Heart left ventricle (tissue), 16 donors: ENCODE results near the gene PACSIN1. TPM values are rescaled to one million over a fixed set of nuclear protein-coding genes. Genes with fewer than 3 reads are reported as not detected.

Experiments
- ATAC-seq, 4 donors: fragments of 200-7000 bp; cut with Tn5 transposase; one replicate each; pipeline ENCODE4 v1.9.1; 2020 to 2022; ENCODE audit warnings: moderate library complexity in 4 of 4, mild to moderate bottlenecking in 3 of 4, moderate number of reproducible peaks in 1 of 4
- DNase-seq, 5 donors: peaks; one replicate each; pipeline ENCODE4 v3.0.0-alpha.2; 2020
- H3K27ac ChIP-seq, 12 donors: fragments of 200-600 bp; sonication (generic) in 4 of 12; one replicate each; pipeline versions ENCODE4 v1.5.0 to v1.8.0; 2016 to 2022; ENCODE audit warnings: mild to moderate bottlenecking in 2 of 12
- H3K27me3 ChIP-seq, 9 donors: fragments of 200-600 bp; sonication (generic) in 2 of 9; one replicate each; pipeline versions ENCODE4 v1.5.1 to v1.8.0; 2016 to 2022; ENCODE audit warnings: mild to moderate bottlenecking in 3 of 9
- H3K36me3 ChIP-seq, 9 donors: fragments of 200-600 bp; sonication (generic) in 2 of 9; one replicate each; pipeline versions ENCODE4 v1.5.0 to v1.8.0; 2018 to 2022; ENCODE audit warnings: mild to moderate bottlenecking in 2 of 9
- H3K4me1 ChIP-seq, 12 donors: fragments of 200-600 bp; sonication (generic) in 4 of 12; one replicate each; pipeline versions ENCODE4 v1.5.0 to v1.8.0; 2016 to 2022; ENCODE audit warnings: mild to moderate bottlenecking in 3 of 12
- H3K4me3 ChIP-seq, 12 donors: fragments of 200-600 bp; sonication (generic) in 4 of 12; one replicate each; pipeline versions ENCODE4 v1.5.0 to v1.8.0; 2017 to 2022; ENCODE audit warnings: mild to moderate bottlenecking in 9 of 12, moderate library complexity in 4 of 12
- H3K9me3 ChIP-seq, 12 donors: fragments of 200-600 bp; sonication (generic) in 4 of 12; one replicate each; pipeline versions ENCODE4 v1.5.0 to v1.8.0; 2016 to 2022; ENCODE audit warnings: mild to moderate bottlenecking in 1 of 12
- CTCF ChIP-seq, 12 donors: fragments of 200-600 bp; sonication (generic) in 4 of 12; IDR thresholded peaks; one replicate each; pipeline versions ENCODE4 v1.5.0 to v1.8.0; 2018 to 2022; ENCODE audit warnings: antibody characterized with exemption in 12 of 12, mild to moderate bottlenecking in 5 of 12
- POLR2A ChIP-seq, 2 donors: fragments of 450-650 bp; IDR thresholded peaks; one replicate each; pipeline ENCODE4 v1.6.1; 2017; ENCODE audit warnings: antibody characterized with exemption in 2 of 2, mild to moderate bottlenecking in 2 of 2, moderate library complexity in 2 of 2
- WGBS, 4 donors: extraction: QIAGEN DNeasy Blood & Tissue Kit in 2 of 4; methylation state at CpG; one replicate each; pipeline versions ENCODE4 v1.1.5 to v1.1.7; 2013 to 2018; 5-methylcytosine and 5-hydroxymethylcytosine counted together
- intact Hi-C, 10 donors: fragments of 100-400 bp; cut with DNase I; formaldehyde crosslinking; loops; one replicate each; pipeline versions ENCODE4 v1.11.1 to v1.14.2; 2022
- polyA plus RNA-seq, 2 donors: library from polyadenylated mRNA; stranded (reverse); fragments of 200-250 nt; gene quantifications; one replicate each; pipeline ENCODE4 v1.2.3, GENCODE V29; 2013
- total RNA-seq, 9 donors: library from RNA; depleted of rRNA in 2 of 9; stranded (reverse); fragments of >200 nt in 2 of 9; fragmentation: NEBNext Ultra II Directional in 3 of 9; extraction: Animal tissue kit (Norgen Biotek cat#: 25700) in 3 of 9; gene quantifications; one replicate each; pipeline versions ENCODE4 v1.1.0 to v1.2.4, GENCODE V29; 2016 to 2023
- donor health status: ischemic (EF 13 %, LVEDD 7.1; RV severe dilation, severe dysfunction).
- donor health status: healthy with polysubstance abuse.
- donor health status: DM: no; HTN: yes; CAD: no.
- donor health status: DM: no; HTN: no; CAD: no.
- donor health status: ischemic (EF 25% LVEDD 6.9; RV normal size, moderate dysfunction).
- donor health status: ischemic (EF 25% LVEDD 5.7; RV mildly dilated, moderate dysfunction).
- donor health status: healthy.
- donor health status: DM: yes; HTN: yes; CAD: no.
- donor health status: ischemic (EF 35%, LVEDD 5.7; RV mildly dilated, moderate dysfunction).
- donor health status: nonischemic (EF 11% LVEDD 7.7; RV severe dilation, severe dysfunction).
- donor health status: DM: yes; HTN: yes; CAD: no.
- donor health status: PGD.
- donor health status: ischemic (EF 29% LVEDD 5.4; RV normal size, mild dysfunction).
- donor health status: nonischemic (EF 23%, LVEDD 6.1; RV moderate dilation, normal function).

The PACSIN1 gene
- total and polyA plus RNA-seq, 11 donors = 1.6 to 12.7 (median 6.0) TPM

- WGBS, 4 donors = 56 to 78% (median 69%) methylated on average over 7 of the region's 7 CpGs
- H3K4me3 ChIP-seq = no peak overlapping the region
- ATAC-seq (no peak), DNase-seq (no peak)
- no peak overlapping the region for H3K27ac ChIP-seq
- no peak for TF ChIP-seq CTCF (IDR thresholded peaks at IDR 0.05)
- no peak for TF ChIP-seq POLR2A (IDR thresholded peaks at IDR 0.05)
- no peaks in the 10 kb centered on the region for H3K36me3 ChIP-seq
- H3K9me3 ChIP-seq = peaks cover 0 to 2% (median 0%) of the 10 kb centered on the region in 12 donors
- intact Hi-C loops = no loop called here
- H3K27me3 ChIP-seq = peaks cover 0 to 34% (median 0%) of the 10 kb centered on the region in 9 donors
- peaks cover 0 to 6% (median 0%) of the 10 kb centered on the region in 12 donors for H3K4me1 ChIP-seq
Observed at GRCh38 chr6:34563513-34563870, 97.6 kb downstream of the PACSIN1 start.

- Histone ChIP-seq H3K9me3 (no peaks in the 10 kb centered on the region), H3K36me3 (no peaks in the 10 kb centered on the region), H3K27ac (no peak overlapping the region), H3K27me3 (peaks cover 0 to 40% (median 0%) of the 10 kb centered on the region in 9 donors), H3K4me1 (peaks cover 0 to 6% (median 0%) of the 10 kb centered on the region in 12 donors), H3K4me3 (no peak overlapping the region)
- DNase-seq = no peak
- 90 to 100% (median 96%) methylated on average over 3 to 5 of the region's 5 CpGs for WGBS, 4 donors
- TF ChIP-seq CTCF (IDR thresholded peaks at IDR 0.05) = no peak
- no peak for TF ChIP-seq POLR2A (IDR thresholded peaks at IDR 0.05)
- intact Hi-C loops = no loop called here
- ATAC-seq = no peak
Observed at GRCh38 chr6:34564181-34564580, 98.3 kb downstream of the PACSIN1 start.

DNA sequence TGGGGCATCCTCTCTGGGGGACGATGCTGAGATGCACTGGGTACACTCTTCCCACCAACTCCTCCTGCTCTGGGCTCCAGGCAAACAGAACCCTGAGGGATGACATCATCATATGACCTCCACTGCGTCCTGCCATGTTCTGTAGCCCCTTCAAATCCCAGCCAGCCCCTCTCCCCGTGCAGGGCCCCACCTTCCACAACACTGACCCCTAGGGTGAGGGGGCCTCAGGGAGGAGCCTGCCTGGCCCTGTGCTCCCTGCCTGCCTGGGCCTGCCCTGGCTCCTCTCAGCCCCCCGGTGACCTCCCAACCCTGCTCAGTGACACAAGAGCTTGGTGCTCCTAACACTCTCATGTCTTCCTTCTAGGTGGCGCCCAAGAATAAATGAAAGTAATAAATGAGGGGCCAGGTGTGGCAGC is 99.9 kb downstream of the PACSIN1 start:
- H3K4me3 ChIP-seq = no peak overlapping the region
- DNase-seq (no peak), ATAC-seq (no peak)
- H3K27ac ChIP-seq = no peak overlapping the region
- TF ChIP-seq CTCF (IDR thresholded peaks at IDR 0.05) (no peak), POLR2A (IDR thresholded peaks at IDR 0.05) (no peak)
- peaks cover 0 to 2% (median 0%) of the 10 kb centered on the region in 12 donors for H3K4me1 ChIP-seq
- peaks cover 0 to 49% (median 3%) of the 10 kb centered on the region in 9 donors for H3K27me3 ChIP-seq
- 57 to 67% (median 60%) methylated on average over 5 of the region's 5 CpGs for WGBS, 4 donors
- no peaks in the 10 kb centered on the region for H3K36me3 ChIP-seq
- no peaks in the 10 kb centered on the region for H3K9me3 ChIP-seq
- intact Hi-C loops = no loop called here

DNA sequence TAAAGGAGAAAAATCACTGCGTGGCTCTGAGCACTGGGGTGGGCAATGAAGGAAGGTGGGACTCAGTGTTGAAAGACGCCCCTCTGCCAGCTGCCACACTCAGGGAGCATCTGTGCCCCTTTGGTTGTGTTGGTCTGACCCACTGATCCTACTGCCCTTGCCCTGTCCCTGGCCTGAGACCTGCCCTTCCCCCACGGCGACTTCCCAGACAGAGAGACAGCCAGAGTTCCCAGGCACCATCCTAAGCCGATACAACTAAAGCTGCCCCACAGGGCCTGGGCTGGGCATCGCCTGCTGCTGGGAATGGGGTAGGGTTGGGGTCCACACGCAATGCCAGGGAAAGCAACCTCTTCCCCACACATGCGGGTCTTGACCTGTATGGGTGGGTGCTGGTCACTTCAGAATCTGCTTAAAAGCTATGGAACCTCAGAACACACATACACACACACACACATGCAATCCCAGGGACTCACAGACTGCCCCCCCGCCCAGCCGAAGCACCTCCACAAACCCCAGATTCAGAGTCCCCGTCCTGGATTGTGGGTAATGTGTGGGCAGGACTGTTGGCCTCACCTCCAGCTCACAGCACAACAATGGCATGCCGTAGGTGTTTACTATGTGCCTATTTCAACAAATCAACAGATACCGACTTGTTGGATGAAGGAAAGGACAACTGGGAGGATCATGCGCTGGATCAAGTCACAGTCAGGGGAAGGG is 101.1 kb downstream of the PACSIN1 start:
- no peak for TF ChIP-seq CTCF (IDR thresholded peaks at IDR 0.05)
- intact Hi-C loops = no loop called here
- DNase-seq = no peak
- no peak overlapping the region for H3K27ac ChIP-seq
- H3K4me1 ChIP-seq = no peaks in the 10 kb centered on the region
- no peak for ATAC-seq
- no peaks in the 10 kb centered on the region for H3K36me3 ChIP-seq
- 80 to 84% (median 83%) methylated on average over 14 of the region's 14 CpGs for WGBS, 4 donors
- no peak overlapping the region for H3K4me3 ChIP-seq
- no peaks in the 10 kb centered on the region for H3K9me3 ChIP-seq
- peaks cover 0 to 48% (median 3%) of the 10 kb centered on the region in 9 donors for H3K27me3 ChIP-seq
